ENCODE measurements around the gene RBMS1.

DNA sequence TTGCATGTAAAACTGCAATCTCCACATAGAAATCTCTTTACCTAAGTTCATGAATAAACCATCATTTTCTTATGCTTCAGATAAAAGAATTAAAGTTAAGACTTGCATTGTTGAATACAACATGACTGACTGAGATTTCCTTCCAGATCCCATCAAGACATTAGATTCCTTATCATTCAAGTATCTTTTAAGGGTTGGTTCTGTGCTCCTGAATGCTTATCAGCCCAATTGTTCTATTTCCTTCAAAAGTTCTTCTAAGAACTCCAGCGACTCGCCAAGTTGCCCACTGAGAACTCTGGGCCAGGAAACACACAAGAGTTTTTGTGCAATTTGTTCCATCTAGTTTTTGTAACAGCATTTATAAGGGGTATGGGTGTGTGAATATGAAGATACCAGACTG lies 120.3 kb downstream of the RBMS1 start:
- TF ChIP-seq POLR2A (IDR thresholded peaks at IDR 0.05) (no peak), EP300 (IDR thresholded peaks at IDR 0.05) (no peak)

Measured in sigmoid colon (tissue), 4 donors.